Lower leg skin (tissue), 4 donors: ENCODE data around the gene TLK1. TPM values are rescaled to one million over a fixed set of nuclear protein-coding genes. Genes with fewer than 3 reads are reported as not detected.

ENCODE experiments used
- DNase-seq, 2 donors: peaks; one replicate each; pipeline ENCODE4 v3.0.0-alpha.2; 2019; ENCODE audit warnings: low spot score in 2 of 2
- H3K4me3 ChIP-seq: fragments of 200-600 bp; sonication (generic); 2 replicates; pipeline ENCODE4 v1.5.1; 2017; ENCODE audit warnings: mild to moderate bottlenecking, low read depth; ENCODE audit not compliant: poor library complexity, severe bottlenecking
- CTCF ChIP-seq, 3 donors: fragments of 450-650 bp; IDR thresholded peaks; one replicate each; pipeline ENCODE4 v1.5.1; 2016; ENCODE audit warnings: antibody characterized with exemption in 3 of 3, mild to moderate bottlenecking in 3 of 3, moderate library complexity in 2 of 3
- POLR2A ChIP-seq, 2 donors: fragments of 450-650 bp; IDR thresholded peaks; one replicate each; pipeline ENCODE4 v1.6.1; 2016 to 2017; ENCODE audit warnings: antibody characterized with exemption in 2 of 2, mild to moderate bottlenecking in 1 of 2, moderate library complexity in 1 of 2
- WGBS, 2 donors: methylation state at CpG; one replicate each; pipeline ENCODE4 v1.1.5; 2018; 5-methylcytosine and 5-hydroxymethylcytosine counted together
- intact Hi-C: fragments of 100-400 bp; cut with DNase I; formaldehyde crosslinking; loops from one replicate; pipeline ENCODE4 v1.15.0; 2023; ENCODE audit warnings: low total_unique reads
- total RNA-seq, 4 donors: library from RNA; depleted of rRNA; stranded (reverse); fragments of >200 nt; gene quantifications; one replicate each; pipeline ENCODE4 v1.1.0, GENCODE V29; 2016

TLK1 gene
- total RNA-seq, 4 donors from 2014 or later, result 22.9 to 68.3 (median 26.2) TPM

- no peak for DNase-seq
- no peak for TF ChIP-seq POLR2A (IDR thresholded peaks at IDR 0.05)
- no peak for TF ChIP-seq CTCF (IDR thresholded peaks at IDR 0.05)
- WGBS, 2 donors, result 67 to 68% methylated on average over 1 of the region's 1 CpG
- intact Hi-C loops, result no loop called here
- no peak overlapping the region for H3K4me3 ChIP-seq
Measured at GRCh38 chr2:170943041-170943440, 217.7 kb downstream of the TLK1 start.

DNA sequence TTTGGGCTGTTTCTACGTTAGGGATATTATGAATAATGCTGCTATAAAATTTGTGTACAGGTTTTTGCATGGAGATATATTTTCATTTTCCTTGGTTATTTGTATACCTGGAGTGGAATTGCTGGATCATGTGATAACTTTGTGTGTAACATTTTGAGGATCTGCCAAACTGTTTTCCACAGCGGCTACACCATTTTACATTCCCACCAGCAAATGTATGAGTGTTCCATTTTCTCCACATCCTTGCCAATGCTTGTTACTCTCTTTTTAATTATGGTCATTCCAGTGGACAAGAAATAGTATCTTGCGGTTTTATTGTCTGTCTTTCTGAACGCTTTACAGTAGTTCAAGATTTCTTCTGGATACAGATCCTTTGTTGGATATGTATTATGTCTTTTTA, 218.1 kb downstream of the TLK1 start:
- no peak overlapping the region for H3K4me3 ChIP-seq
- intact Hi-C loops, result no loop called here
- TF ChIP-seq CTCF (IDR thresholded peaks at IDR 0.05), result no peak
- no peak for TF ChIP-seq POLR2A (IDR thresholded peaks at IDR 0.05)
- 83 to 88% methylated on average over 4 of the region's 4 CpGs for WGBS, 2 donors
- DNase-seq, result no peak

Other genes starting within 250 kb of the TLK1 start
- gene GORASP2, start 231.6 kb downstream of the TLK1 start, total RNA-seq, result 10 to 100 TPM; 37.7 to 66.2 (median 52.3) TPM